NCI-H187 (cell line): ENCODE results near the gene ITGAL.
A peak's percentile ranks its signal among the peaks of the same experiment; 100 is the strongest.
"Not testable (repeated sequence)": the region's sequence is repeated elsewhere in the genome, so short reads cannot be mapped to it uniquely, and the experiment has no call there.

Experiments used
- DNase-seq, 2 experiments: peaks; one replicate each; lab custom pipeline; 2025; lab: John Stamatoyannopoulos, UW

Gene ITGAL

GRCh38 chr16:30526137-30526822 is 53.7 kb downstream of the ITGAL start, which contains the start of gene ZNF768:
Gene ZNF768 (minus strand): TSS chr16:30526566. CDS start chr16:30526413, 153 bp downstream.
- no peak for DNase-seq

GRCh38 chr16:30526823-30527634 is 54.5 kb downstream of the ITGAL start:
- DNase-seq: peak; percentile 88 to 92

- no peak for DNase-seq
Observed at GRCh38 chr16:30527635-30528178, 55.2 kb downstream of the ITGAL start.

- DNase-seq: no peak
Observed at GRCh38 chr16:30528799-30529457, 56.4 kb downstream of the ITGAL start.

GRCh38 chr16:30530163-30531037 is 57.9 kb downstream of the ITGAL start:
- DNase-seq: no peak

GRCh38 chr16:30532285-30533145 is 60.0 kb downstream of the ITGAL start:
- DNase-seq: no peak

- DNase-seq: no peak
Observed at GRCh38 chr16:30533146-30533522, 60.6 kb downstream of the ITGAL start.

- DNase-seq: no peak
Observed at GRCh38 chr16:30533748-30534367, 61.3 kb downstream of the ITGAL start.

- peak; percentile 44 to 78 for DNase-seq
Observed at GRCh38 chr16:30534368-30535105, 62.0 kb downstream of the ITGAL start, which contains the start of gene ZNF747. Gene ZNF747 (minus strand): TSS chr16:30534858. CDS start chr16:30534679, 179 bp downstream.

- no peak for DNase-seq
Observed at GRCh38 chr16:30535106-30535776, 62.7 kb downstream of the ITGAL start.

GRCh38 chr16:30535777-30536190 is 63.2 kb downstream of the ITGAL start:
- DNase-seq: no peak

GRCh38 chr16:30536391-30537024 is 64.0 kb downstream of the ITGAL start:
- not testable (repeated sequence) for DNase-seq

- DNase-seq: no peak
Observed at GRCh38 chr16:30539000-30539964, 66.7 kb downstream of the ITGAL start.

GRCh38 chr16:30539986-30540526 is 67.5 kb downstream of the ITGAL start:
- DNase-seq: not testable (repeated sequence)

GRCh38 chr16:30540916-30541464 is 68.4 kb downstream of the ITGAL start:
- DNase-seq: not testable (repeated sequence)
